ENCODE data around the gene JPT2. TPM values are rescaled to one million over a fixed set of nuclear protein-coding genes. Genes with fewer than 3 reads are reported as not detected.

The JPT2 gene
- total RNA-seq, 1 experiment from 2014 or later, result 113 TPM

- ChIA-PET RAD21 (ENCODE audit: low non-redundant PET in 1 of 2, low total read pairs in 2 of 2, uncharacterized antibody in 2 of 2, unreplicated experiment in 2 of 2) (no interaction called here), POLR2A (no interaction called here), CTCF (interaction anchor here (0.6 to 2.1 kb wide), 3 partner anchors 14 to 26 kb away, joined by 3 to 9 read pairs (median 3); partner anchors contain the start of gene MAPK8IP3)
- Histone ChIP-seq H3K9me3 (ENCODE audit: control insufficient read depth in 1 of 2, insufficient read depth in 1 of 2, low read depth in 1 of 2, low read length in 2 of 2) (no peaks in the 10 kb centered on the region), H3K27ac (ENCODE audit: low read depth, low read length) (no peak overlapping the region), H3K9ac (ENCODE audit: low read length) (peak overlapping the region; percentile 12; the same call in 1 of the 2 replicates), H3K4me2 (ENCODE audit: low read length) (peak overlapping the region; percentile 34), H3K4me3 (replicated peaks in 1 of 2; ENCODE audit: low read depth in 1 of 2, low read length in 2 of 2) (no peak overlapping the region), H4K20me1 (ENCODE audit: insufficient read depth) (peaks cover 5% of the 10 kb centered on the region; the same call in 1 of the 2 replicates), H3K79me2 (ENCODE audit: insufficient read depth, low read length) (peaks cover 98% of the 10 kb centered on the region), H3K36me3 (ENCODE audit: control insufficient read depth in 1 of 2, insufficient read depth in 2 of 2, low read length in 2 of 2) (peaks cover 31 to 71% of the 10 kb centered on the region in 2 experiments), H3K4me1 (ENCODE audit: control insufficient read depth in 1 of 2, insufficient read depth in 2 of 2, low read length in 2 of 2) (peaks cover 36 to 61% of the 10 kb centered on the region in 2 experiments), H3K9me2 (ENCODE audit: insufficient read depth) (no peaks in the 10 kb centered on the region), H3K27me3 (ENCODE audit: insufficient read depth, low read length) (no peaks in the 10 kb centered on the region), H2AFZ (ENCODE audit: low read depth, low read length, poor library complexity, severe bottlenecking) (no peak overlapping the region)
- intact Hi-C loops (cut with micrococcal nuclease), result no loop called here
- ATAC-seq (no peak), DNase-seq (ENCODE audit: low read depth, low spot score) (no peak)
- BruUV-seq (replicated peaks), result no TSS peak
- TF ChIP-seq JUND (IDR thresholded peaks at IDR 0.05) (no peak), RAD21 (IDR thresholded peaks at IDR 0.05; ENCODE audit: low read depth) (peak; percentile 37), SP1 (IDR thresholded peaks at IDR 0.05; ENCODE audit: low read depth) (no peak)
- TF ChIP-seq, protein P1, sequence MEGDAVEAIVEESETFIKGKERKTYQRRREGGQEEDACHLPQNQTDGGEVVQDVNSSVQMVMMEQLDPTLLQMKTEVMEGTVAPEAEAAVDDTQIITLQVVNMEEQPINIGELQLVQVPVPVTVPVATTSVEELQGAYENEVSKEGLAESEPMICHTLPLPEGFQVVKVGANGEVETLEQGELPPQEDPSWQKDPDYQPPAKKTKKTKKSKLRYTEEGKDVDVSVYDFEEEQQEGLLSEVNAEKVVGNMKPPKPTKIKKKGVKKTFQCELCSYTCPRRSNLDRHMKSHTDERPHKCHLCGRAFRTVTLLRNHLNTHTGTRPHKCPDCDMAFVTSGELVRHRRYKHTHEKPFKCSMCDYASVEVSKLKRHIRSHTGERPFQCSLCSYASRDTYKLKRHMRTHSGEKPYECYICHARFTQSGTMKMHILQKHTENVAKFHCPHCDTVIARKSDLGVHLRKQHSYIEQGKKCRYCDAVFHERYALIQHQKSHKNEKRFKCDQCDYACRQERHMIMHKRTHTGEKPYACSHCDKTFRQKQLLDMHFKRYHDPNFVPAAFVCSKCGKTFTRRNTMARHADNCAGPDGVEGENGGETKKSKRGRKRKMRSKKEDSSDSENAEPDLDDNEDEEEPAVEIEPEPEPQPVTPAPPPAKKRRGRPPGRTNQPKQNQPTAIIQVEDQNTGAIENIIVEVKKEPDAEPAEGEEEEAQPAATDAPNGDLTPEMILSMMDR (IDR thresholded peaks at IDR 0.05 in 2 of 3, conservative IDR thresholded peaks at IDR 0.05 in 1 of 3; ENCODE audit: borderline replicate concordance in 1 of 3, insufficient read depth in 1 of 3, low read depth in 2 of 3, low read length in 2 of 3), result peak; percentile 9 to 27 (median 20); a peak in 3 of 6 replicates
These were observed 13.2 kb downstream of the JPT2 start for GRCh38 chr16:1691276-1691675.

- ChIA-PET CTCF (interaction anchor here (1.1 to 2.1 kb wide), 2 partner anchors 14 to 24 kb away, joined by 3 to 9 read pairs; partner anchors contain the start of gene MAPK8IP3), POLR2A (no interaction called here), RAD21 (ENCODE audit: low non-redundant PET in 1 of 2, low total read pairs in 2 of 2, uncharacterized antibody in 2 of 2, unreplicated experiment in 2 of 2) (no interaction called here)
- Histone ChIP-seq H2AFZ (ENCODE audit: low read depth, low read length, poor library complexity, severe bottlenecking) (no peak overlapping the region), H3K79me2 (ENCODE audit: insufficient read depth, low read length) (peaks cover 98% of the 10 kb centered on the region), H3K4me1 (ENCODE audit: control insufficient read depth in 1 of 2, insufficient read depth in 2 of 2, low read length in 2 of 2) (peaks cover 36 to 60% of the 10 kb centered on the region in 2 experiments), H3K9me3 (ENCODE audit: control insufficient read depth in 1 of 2, insufficient read depth in 1 of 2, low read depth in 1 of 2, low read length in 2 of 2) (no peaks in the 10 kb centered on the region), H3K4me3 (replicated peaks in 1 of 2; ENCODE audit: low read depth in 1 of 2, low read length in 2 of 2) (no peak overlapping the region), H3K27me3 (ENCODE audit: insufficient read depth, low read length) (no peaks in the 10 kb centered on the region), H3K27ac (ENCODE audit: low read depth, low read length) (peak overlapping the region; percentile 9; the same call in 1 of the 2 replicates), H3K36me3 (ENCODE audit: control insufficient read depth in 1 of 2, insufficient read depth in 2 of 2, low read length in 2 of 2) (peaks cover 26 to 72% of the 10 kb centered on the region in 2 experiments), H3K4me2 (ENCODE audit: low read length) (peak overlapping the region; percentile 34), H4K20me1 (ENCODE audit: insufficient read depth) (peaks cover 8% of the 10 kb centered on the region; the same call in 1 of the 2 replicates), H3K9me2 (ENCODE audit: insufficient read depth) (no peaks in the 10 kb centered on the region), H3K9ac (ENCODE audit: low read length) (no peak overlapping the region)
- ATAC-seq (peak; percentile 42; the same call in 1 of the 2 replicates), DNase-seq (ENCODE audit: low read depth, low spot score) (no peak)
- intact Hi-C loops (cut with micrococcal nuclease), result no loop called here
- TF ChIP-seq FOSL1 (IDR thresholded peaks at IDR 0.05; ENCODE audit: low read depth), result peak; percentile 53
- no peak for TF ChIP-seq SP1 (IDR thresholded peaks at IDR 0.05; ENCODE audit: low read depth)
- TF ChIP-seq CBX3 (IDR thresholded peaks at IDR 0.05; ENCODE audit: low read depth), result no peak
- TF ChIP-seq, protein P1 (IDR thresholded peaks at IDR 0.05 in 2 of 3, conservative IDR thresholded peaks at IDR 0.05 in 1 of 3; ENCODE audit: borderline replicate concordance in 1 of 3, insufficient read depth in 1 of 3, low read depth in 2 of 3, low read length in 2 of 3), result no peak
- TF ChIP-seq JUND (IDR thresholded peaks at IDR 0.05), result peak; percentile 58
- TF ChIP-seq YY1 (IDR thresholded peaks at IDR 0.05; ENCODE audit: extremely low read depth, insufficient replicate concordance, low read depth, low read length), result no peak
- no TSS peak for BruUV-seq (replicated peaks)
These were observed 13.9 kb downstream of the JPT2 start for GRCh38 chr16:1691956-1692355.

All from HCT116 (cell line).